Measurements from ENCODE around the gene KCNE4. TPM values are rescaled to one million over a fixed set of nuclear protein-coding genes. Genes with fewer than 3 reads are reported as not detected.

Gene KCNE4
- total RNA-seq, 1 donor: not detected

Other genes starting within 250 kb of the KCNE4 start
- gene ACSL3, start 191.2 kb upstream of the KCNE4 start, total RNA-seq: 18.9 TPM